ENCODE measurements around the gene UPP2. TPM values are rescaled to one million over a fixed set of nuclear protein-coding genes. Genes with fewer than 3 reads are reported as not detected.

The UPP2 gene
- total RNA-seq, 1 experiment from 2014 or later: not detected

GRCh38 chr2:158113741-158114295 lies 12.1 kb downstream of the UPP2 start:
- no peak for DNase-seq (ENCODE audit: low spot score)
- Mint-ChIP-seq H3K27ac (no peak overlapping the region), H3K27me3 (ENCODE audit: low read depth) (0 out of 2 replicates have a peak, but pooled peaks cover 2% of the 10 kb centered on the region), H3K4me1 (peaks cover 14% of the 10 kb centered on the region), H3K36me3 (no peaks in the 10 kb centered on the region), H3K4me3 (no peak overlapping the region), H3K9me3 (peaks cover 17% of the 10 kb centered on the region)
- POLR2A ChIA-PET: no interaction called here
- no peak for ATAC-seq
- 0 out of 2 replicates have a peak, but pooled peaks have one; percentile 39 for TF ChIP-seq GABPB1 (CRISPR knock-in tag; IDR thresholded peaks at IDR 0.05)
- no peak for TF ChIP-seq TP53 (CRISPR knock-in tag; IDR thresholded peaks at IDR 0.05)
- CTCF ChIA-PET: no interaction called here

DNA sequence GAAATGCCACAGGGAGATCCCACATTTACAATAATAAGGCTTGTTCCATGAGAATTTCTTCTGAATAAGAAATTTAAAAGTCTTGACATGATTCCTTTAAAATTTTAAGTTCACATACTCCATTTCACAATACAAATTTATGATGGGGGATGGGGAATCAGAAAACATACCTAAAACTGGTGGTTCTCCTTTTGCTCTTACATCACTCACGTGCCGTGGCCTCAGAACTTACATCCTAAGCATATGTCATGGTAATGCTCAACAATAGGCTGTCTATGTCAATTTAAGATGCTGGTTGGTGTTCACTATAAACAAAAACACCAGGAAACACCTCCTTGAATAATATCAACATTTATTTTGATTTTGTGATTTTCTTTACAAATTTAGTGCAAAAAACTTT lies 12.8 kb downstream of the UPP2 start:
- ATAC-seq (no peak), DNase-seq (ENCODE audit: low spot score) (no peak)
- 0 out of 2 replicates have a peak, but pooled peaks cover 2% of the 10 kb centered on the region for H3K27me3 Mint-ChIP-seq (ENCODE audit: low read depth)
- no peak overlapping the region for H3K4me3 Mint-ChIP-seq
- POLR2A ChIA-PET: no interaction called here
- H3K27ac Mint-ChIP-seq: no peak overlapping the region
- H3K9me3 Mint-ChIP-seq: peaks cover 14% of the 10 kb centered on the region
- CTCF ChIA-PET: interaction anchor here (0.9 kb wide), 1 partner anchor 90 kb away, joined by 4 read pairs; no protein-coding TSS in a partner anchor
- no peaks in the 10 kb centered on the region for H3K36me3 Mint-ChIP-seq
- TF ChIP-seq E2F4 (CRISPR knock-in tag; IDR thresholded peaks at IDR 0.05; ENCODE audit: borderline replicate concordance, low read depth) (no peak), ARID4B (CRISPR knock-in tag; IDR thresholded peaks at IDR 0.05; ENCODE audit: borderline replicate concordance) (no peak), CBFB (CRISPR knock-in tag; IDR thresholded peaks at IDR 0.05; ENCODE audit: low read depth) (no peak), FOXK1 (CRISPR knock-in tag; IDR thresholded peaks at IDR 0.05) (no peak), CREM (CRISPR knock-in tag; IDR thresholded peaks at IDR 0.05) (no peak), KAT7 (CRISPR knock-in tag; IDR thresholded peaks at IDR 0.05; ENCODE audit: borderline replicate concordance) (no peak), FOXJ3 (CRISPR knock-in tag; IDR thresholded peaks at IDR 0.05; ENCODE audit: borderline replicate concordance) (no peak), RELA (CRISPR knock-in tag; IDR thresholded peaks at IDR 0.05; ENCODE audit: borderline replicate concordance) (no peak), ATF3 (CRISPR knock-in tag; conservative IDR thresholded peaks at IDR 0.05) (no peak), MXD4 (CRISPR knock-in tag; IDR thresholded peaks at IDR 0.05; ENCODE audit: borderline replicate concordance) (no peak), TEAD4 (CRISPR knock-in tag; IDR thresholded peaks at IDR 0.05) (no peak), IRF2 (CRISPR knock-in tag; IDR thresholded peaks at IDR 0.05; ENCODE audit: borderline replicate concordance, low read depth) (no peak)
- peaks cover 14% of the 10 kb centered on the region for H3K4me1 Mint-ChIP-seq

GRCh38 chr2:158115202-158115767 lies 13.6 kb downstream of the UPP2 start:
- POLR2A ChIA-PET: interaction anchor here (0.7 kb wide), 1 partner anchor 438 kb away, joined by 3 read pairs; no protein-coding TSS in a partner anchor
- Mint-ChIP-seq H3K4me3 (no peak overlapping the region), H3K36me3 (no peaks in the 10 kb centered on the region), H3K4me1 (peaks cover 17% of the 10 kb centered on the region), H3K27ac (no peak overlapping the region), H3K27me3 (ENCODE audit: low read depth) (no peaks in the 10 kb centered on the region), H3K9me3 (peaks cover 10% of the 10 kb centered on the region)
- no peak for ATAC-seq
- CTCF ChIA-PET: interaction anchor here (0.9 kb wide), 1 partner anchor 91 kb away, joined by 4 read pairs; no protein-coding TSS in a partner anchor
- DNase-seq (ENCODE audit: low spot score): no peak
- TF ChIP-seq, protein P1, sequence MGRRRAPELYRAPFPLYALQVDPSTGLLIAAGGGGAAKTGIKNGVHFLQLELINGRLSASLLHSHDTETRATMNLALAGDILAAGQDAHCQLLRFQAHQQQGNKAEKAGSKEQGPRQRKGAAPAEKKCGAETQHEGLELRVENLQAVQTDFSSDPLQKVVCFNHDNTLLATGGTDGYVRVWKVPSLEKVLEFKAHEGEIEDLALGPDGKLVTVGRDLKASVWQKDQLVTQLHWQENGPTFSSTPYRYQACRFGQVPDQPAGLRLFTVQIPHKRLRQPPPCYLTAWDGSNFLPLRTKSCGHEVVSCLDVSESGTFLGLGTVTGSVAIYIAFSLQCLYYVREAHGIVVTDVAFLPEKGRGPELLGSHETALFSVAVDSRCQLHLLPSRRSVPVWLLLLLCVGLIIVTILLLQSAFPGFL (CRISPR knock-in tag; IDR thresholded peaks at IDR 0.05; ENCODE audit: borderline replicate concordance): no peak
- TF ChIP-seq, protein P2, sequence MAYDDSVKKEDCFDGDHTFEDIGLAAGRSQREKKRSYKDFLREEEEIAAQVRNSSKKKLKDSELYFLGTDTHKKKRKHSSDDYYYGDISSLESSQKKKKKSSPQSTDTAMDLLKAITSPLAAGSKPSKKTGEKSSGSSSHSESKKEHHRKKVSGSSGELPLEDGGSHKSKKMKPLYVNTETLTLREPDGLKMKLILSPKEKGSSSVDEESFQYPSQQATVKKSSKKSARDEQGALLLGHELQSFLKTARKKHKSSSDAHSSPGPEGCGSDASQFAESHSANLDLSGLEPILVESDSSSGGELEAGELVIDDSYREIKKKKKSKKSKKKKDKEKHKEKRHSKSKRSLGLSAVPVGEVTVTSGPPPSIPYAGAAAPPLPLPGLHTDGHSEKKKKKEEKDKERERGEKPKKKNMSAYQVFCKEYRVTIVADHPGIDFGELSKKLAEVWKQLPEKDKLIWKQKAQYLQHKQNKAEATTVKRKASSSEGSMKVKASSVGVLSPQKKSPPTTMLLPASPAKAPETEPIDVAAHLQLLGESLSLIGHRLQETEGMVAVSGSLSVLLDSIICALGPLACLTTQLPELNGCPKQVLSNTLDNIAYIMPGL (CRISPR knock-in tag; IDR thresholded peaks at IDR 0.05): no peak
- TF ChIP-seq ZNF317 (CRISPR knock-in tag; IDR thresholded peaks at IDR 0.05; ENCODE audit: borderline replicate concordance, low read depth): no peak
- no peak for TF ChIP-seq AR (CRISPR knock-in tag; IDR thresholded peaks at IDR 0.05)
- no peak for TF ChIP-seq OVOL2 (CRISPR knock-in tag; IDR thresholded peaks at IDR 0.05; ENCODE audit: borderline replicate concordance)

All from WTC11 (cell line).